Renal cortex interstitium (tissue), 15 donors: ENCODE measurements around the gene CYP4X1. TPM values are rescaled to one million over a fixed set of nuclear protein-coding genes. Genes with fewer than 3 reads are reported as not detected.
"Not testable (repeated sequence)": the region's sequence is repeated elsewhere in the genome, so short reads cannot be mapped to it uniquely, and the experiment has no call there.

ENCODE experiments used
- DNase-seq, 11 donors: peaks; one replicate each; pipeline ENCODE4 v3.0.0-alpha.2; 2013; ENCODE audit warnings: low read depth in 9 of 11, low spot score in 4 of 11; ENCODE audit errors: extremely low read depth in 1 of 11
- long read RNA-seq, 16 experiments: transcript quantifications; one replicate each; lab custom pipeline, GENCODE V29; 2026
- polyA plus RNA-seq, 3 donors: library from polyadenylated mRNA; unstranded; fragments of 120-200 nt; gene quantifications; one replicate each; pipeline ENCODE4 v1.2.1, GENCODE V29; 2013; ENCODE audit not compliant: insufficient read length in 3 of 3

Gene CYP4X1
- polyA plus RNA-seq, result 10 to 100 TPM in 1 of 3 donors, 1 to 10 TPM in 2; 7.8 to 11.6 (median 9.0) TPM
- long read RNA-seq, donor 1, partial matches to known transcripts, result 0 of 3 reads
- long read RNA-seq, donor 1, other reads (novel, unspliced or antisense), result 0 of 3 reads
- long read RNA-seq, donor 2, result 0 reads
- long read RNA-seq, donor 3, partial matches to known transcripts, result 0 of 1 reads
- long read RNA-seq, donor 3, other reads (novel, unspliced or antisense), result 0 of 1 reads
- long read RNA-seq, donor 4, partial matches to known transcripts, result 0 of 1 reads
- long read RNA-seq, donor 4, other reads (novel, unspliced or antisense), result 0 of 1 reads
- long read RNA-seq, donor 5, result 0 reads
- long read RNA-seq, donor 6, result 0 reads
- long read RNA-seq, donor 7, partial matches to known transcripts, result 0 of 1 reads
- long read RNA-seq, donor 7, other reads (novel, unspliced or antisense), result 0 of 1 reads
- long read RNA-seq, donor 8, partial matches to known transcripts, result 0 of 3 reads
- long read RNA-seq, donor 8, other reads (novel, unspliced or antisense), result 0 of 3 reads
- long read RNA-seq, donor 9, result 0 reads
- long read RNA-seq, donor 10, partial matches to known transcripts, result 0 of 1 reads
- long read RNA-seq, donor 10, other reads (novel, unspliced or antisense), result 0 of 1 reads
- long read RNA-seq, donor 11, partial matches to known transcripts, result 0 of 1 reads
- long read RNA-seq, donor 11, other reads (novel, unspliced or antisense), result 0 of 1 reads
- long read RNA-seq, donor 12, partial matches to known transcripts, result 0 of 1 reads
- long read RNA-seq, donor 12, other reads (novel, unspliced or antisense), result 0 of 1 reads
- long read RNA-seq, donor 13, partial matches to known transcripts, result 0 of 2 reads
- long read RNA-seq, donor 13, other reads (novel, unspliced or antisense), result 0 of 2 reads
- long read RNA-seq, donor 14, partial matches to known transcripts, result 0 of 3 reads
- long read RNA-seq, donor 14, other reads (novel, unspliced or antisense), result 0 of 3 reads
- long read RNA-seq, donor 15, partial matches to known transcripts, result 0 of 1 reads
- long read RNA-seq, donor 15, other reads (novel, unspliced or antisense), result 0 of 1 reads
- long read RNA-seq, donor 16, partial matches to known transcripts, result 0 of 4 reads
- long read RNA-seq, donor 16, other reads (novel, unspliced or antisense), result 0 of 4 reads

GRCh38 chr1:47023268-47024140 is at the start of gene CYP4X1:
Gene CYP4X1, plus strand, starts transcription at chr1:47023669. Its CDS starts 149 bp downstream, at chr1:47023818.
- peak in 4 of 11 donors; percentile 17 to 46 (median 27) for DNase-seq

GRCh38 chr1:46983166-46983829 is 40.2 kb upstream of the CYP4X1 start:
- DNase-seq, result no peak

GRCh38 chr1:46983830-46984586 is 39.5 kb upstream of the CYP4X1 start:
- no peak for DNase-seq

GRCh38 chr1:46990541-46990940 is 32.9 kb upstream of the CYP4X1 start:
- DNase-seq, result not testable (repeated sequence)

- peak; percentile 41 to 79 (median 48) for DNase-seq
Observed at GRCh38 chr1:46991083-46991923, 32.2 kb upstream of the CYP4X1 start.

- DNase-seq, result no peak
Observed at GRCh38 chr1:46996659-46997281, 26.7 kb upstream of the CYP4X1 start.

GRCh38 chr1:47002211-47002610 is 21.3 kb upstream of the CYP4X1 start:
- no peak for DNase-seq

- no peak for DNase-seq
Observed at GRCh38 chr1:47003896-47004403, 19.5 kb upstream of the CYP4X1 start.

GRCh38 chr1:47006437-47006836 is 17.0 kb upstream of the CYP4X1 start:
- DNase-seq, result not testable (repeated sequence)

GRCh38 chr1:47013293-47013692 is 10.2 kb upstream of the CYP4X1 start:
- peak in 1 of 11 donors; percentile 17 for DNase-seq

GRCh38 chr1:47021070-47021469 is 2.4 kb upstream of the CYP4X1 start:
- no peak for DNase-seq

GRCh38 chr1:47024141-47024801 is 802 bp downstream of the CYP4X1 start:
- peak in 2 of 11 donors; percentile 11 to 28 for DNase-seq

GRCh38 chr1:47030170-47030805 is 6.8 kb downstream of the CYP4X1 start:
- no peak for DNase-seq

GRCh38 chr1:47031059-47031458 is 7.6 kb downstream of the CYP4X1 start:
- peak in 2 of 11 donors; percentile 26 to 35 for DNase-seq

GRCh38 chr1:47031585-47031984 is 8.1 kb downstream of the CYP4X1 start:
- DNase-seq, result no peak
